ENCODE data around the gene NMNAT3.

GRCh38 chr3:139557041-139557440 is 120.7 kb downstream of the NMNAT3 start:
- TF ChIP-seq CTCF (IDR thresholded peaks at IDR 0.05) (no peak), POLR2AphosphoS5 (IDR thresholded peaks at IDR 0.05) (no peak), EP300 (IDR thresholded peaks at IDR 0.05) (no peak), POLR2A (IDR thresholded peaks at IDR 0.05) (no peak)
